ENCODE results near the gene RPL15.

DNA sequence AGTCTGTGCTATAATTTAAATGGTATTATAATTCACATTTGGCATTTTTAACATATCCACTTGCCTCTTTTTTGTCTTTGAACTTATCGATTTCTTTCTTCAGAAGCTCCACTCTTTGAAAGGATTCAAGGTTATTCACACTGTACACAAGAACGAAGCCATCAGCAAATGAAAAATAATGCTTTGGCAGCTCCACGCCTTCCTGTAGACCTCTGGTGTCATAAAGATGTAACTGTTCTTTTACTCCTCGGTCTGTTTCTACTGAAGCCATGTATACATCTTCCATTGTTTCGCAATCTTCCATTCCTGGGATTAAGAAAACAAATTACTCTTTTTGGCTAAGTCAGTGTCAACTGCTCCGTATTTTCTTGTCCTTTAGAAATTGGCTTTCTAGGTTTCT lies 16.2 kb upstream of the RPL15 start:
- TF ChIP-seq, protein P1, sequence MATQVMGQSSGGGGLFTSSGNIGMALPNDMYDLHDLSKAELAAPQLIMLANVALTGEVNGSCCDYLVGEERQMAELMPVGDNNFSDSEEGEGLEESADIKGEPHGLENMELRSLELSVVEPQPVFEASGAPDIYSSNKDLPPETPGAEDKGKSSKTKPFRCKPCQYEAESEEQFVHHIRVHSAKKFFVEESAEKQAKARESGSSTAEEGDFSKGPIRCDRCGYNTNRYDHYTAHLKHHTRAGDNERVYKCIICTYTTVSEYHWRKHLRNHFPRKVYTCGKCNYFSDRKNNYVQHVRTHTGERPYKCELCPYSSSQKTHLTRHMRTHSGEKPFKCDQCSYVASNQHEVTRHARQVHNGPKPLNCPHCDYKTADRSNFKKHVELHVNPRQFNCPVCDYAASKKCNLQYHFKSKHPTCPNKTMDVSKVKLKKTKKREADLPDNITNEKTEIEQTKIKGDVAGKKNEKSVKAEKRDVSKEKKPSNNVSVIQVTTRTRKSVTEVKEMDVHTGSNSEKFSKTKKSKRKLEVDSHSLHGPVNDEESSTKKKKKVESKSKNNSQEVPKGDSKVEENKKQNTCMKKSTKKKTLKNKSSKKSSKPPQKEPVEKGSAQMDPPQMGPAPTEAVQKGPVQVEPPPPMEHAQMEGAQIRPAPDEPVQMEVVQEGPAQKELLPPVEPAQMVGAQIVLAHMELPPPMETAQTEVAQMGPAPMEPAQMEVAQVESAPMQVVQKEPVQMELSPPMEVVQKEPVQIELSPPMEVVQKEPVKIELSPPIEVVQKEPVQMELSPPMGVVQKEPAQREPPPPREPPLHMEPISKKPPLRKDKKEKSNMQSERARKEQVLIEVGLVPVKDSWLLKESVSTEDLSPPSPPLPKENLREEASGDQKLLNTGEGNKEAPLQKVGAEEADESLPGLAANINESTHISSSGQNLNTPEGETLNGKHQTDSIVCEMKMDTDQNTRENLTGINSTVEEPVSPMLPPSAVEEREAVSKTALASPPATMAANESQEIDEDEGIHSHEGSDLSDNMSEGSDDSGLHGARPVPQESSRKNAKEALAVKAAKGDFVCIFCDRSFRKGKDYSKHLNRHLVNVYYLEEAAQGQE (IDR thresholded peaks at IDR 0.05) = no peak
- no peak for TF ChIP-seq JUND (IDR thresholded peaks at IDR 0.05)
- TF ChIP-seq CTCF (IDR thresholded peaks at IDR 0.05; ENCODE audit: low read depth, low read length, missing input control) = no peak
- TF ChIP-seq EGR1 (IDR thresholded peaks at IDR 0.05; ENCODE audit: low read depth in 2 of 2) = no peak
- TF ChIP-seq MAX (IDR thresholded peaks at IDR 0.05) = no peak
- TF ChIP-seq TAF1 (conservative IDR thresholded peaks at IDR 0.05) = no peak
- no peak for TF ChIP-seq GABPA (IDR thresholded peaks at IDR 0.05 in 1 of 2, conservative IDR thresholded peaks at IDR 0.05 in 1 of 2)
- no peak for TF ChIP-seq SP1 (IDR thresholded peaks at IDR 0.05)
- TF ChIP-seq YY1 (IDR thresholded peaks at IDR 0.05) = no peak
- TF ChIP-seq FOXA2 (IDR thresholded peaks at IDR 0.05) = no peak
- TF ChIP-seq, protein P2, sequence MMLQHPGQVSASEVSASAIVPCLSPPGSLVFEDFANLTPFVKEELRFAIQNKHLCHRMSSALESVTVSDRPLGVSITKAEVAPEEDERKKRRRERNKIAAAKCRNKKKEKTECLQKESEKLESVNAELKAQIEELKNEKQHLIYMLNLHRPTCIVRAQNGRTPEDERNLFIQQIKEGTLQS (IDR thresholded peaks at IDR 0.05) = no peak

All from liver (tissue), 3 donors.